Duodenal mucosa (tissue), 2 donors: ENCODE results near the gene CRTC1.
"Not testable (repeated sequence)": the region's sequence is repeated elsewhere in the genome, so short reads cannot be mapped to it uniquely, and the experiment has no call there.

ENCODE experiments used
- H3K27ac ChIP-seq: one replicate; pipeline ENCODE4 v1.7.0; 2013; ENCODE audit warnings: low read depth, low read length
- H3K27me3 ChIP-seq, 2 donors: one replicate each; pipeline ENCODE4 v1.7.0; 2013; ENCODE audit warnings: low read length in 2 of 2, control low read depth in 1 of 2; ENCODE audit not compliant: insufficient read depth in 2 of 2, control insufficient read depth in 1 of 2
- H3K36me3 ChIP-seq, 2 donors: one replicate each; pipeline ENCODE4 v1.7.0; 2013; ENCODE audit warnings: low read length in 2 of 2, control low read depth in 1 of 2; ENCODE audit not compliant: insufficient read depth in 2 of 2, control insufficient read depth in 1 of 2
- H3K4me1 ChIP-seq, 2 donors: one replicate each; pipeline ENCODE4 v1.7.0; 2013; ENCODE audit warnings: low read length in 2 of 2, control low read depth in 1 of 2; ENCODE audit not compliant: insufficient read depth in 2 of 2, control insufficient read depth in 1 of 2
- H3K4me3 ChIP-seq, 2 donors: one replicate each; pipeline ENCODE4 v1.7.0; 2013; ENCODE audit warnings: low read length in 2 of 2, low read depth in 1 of 2
- H3K9ac ChIP-seq, 2 donors: one replicate each; pipeline ENCODE4 v1.7.0; 2013; ENCODE audit warnings: low read length in 2 of 2, low read depth in 1 of 2
- H3K9me3 ChIP-seq, 2 donors: one replicate each; pipeline ENCODE4 v1.7.0; 2013; ENCODE audit warnings: low read length in 2 of 2, control low read depth in 1 of 2; ENCODE audit not compliant: control insufficient read depth in 1 of 2

Gene CRTC1

DNA sequence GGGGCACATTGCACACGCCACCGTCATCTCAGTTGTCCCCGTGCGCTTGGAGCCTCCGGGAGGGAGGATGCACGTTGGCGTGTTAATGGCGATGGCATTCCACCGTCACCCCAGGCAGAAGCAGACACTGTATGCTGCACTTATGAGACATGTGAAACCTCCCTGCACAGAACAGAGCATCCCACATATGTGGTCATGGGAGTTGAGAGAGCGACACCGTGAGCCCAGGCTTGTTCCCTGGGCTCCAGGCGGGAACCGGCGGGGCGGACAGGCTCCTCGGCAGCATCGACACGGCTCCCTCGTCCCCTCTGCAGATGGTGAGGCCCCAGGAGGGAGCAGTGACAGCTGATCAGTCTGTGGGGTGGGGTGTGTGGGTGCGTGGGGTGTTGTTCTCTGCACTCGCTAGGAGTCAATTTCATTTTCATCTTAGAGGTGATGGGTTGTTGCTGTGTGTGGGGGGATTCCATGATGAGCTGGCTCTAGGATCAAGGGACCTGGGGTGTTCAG lies 40.4 kb downstream of the CRTC1 start:
- Histone ChIP-seq H3K4me3 (no peak overlapping the region), H3K9ac (no peak overlapping the region), H3K4me1 (no peaks in the 10 kb centered on the region), H3K9me3 (no peaks in the 10 kb centered on the region), H3K27me3 (no peaks in the 10 kb centered on the region), H3K36me3 (peaks cover 0 to 8% of the 10 kb centered on the region in 2 donors), H3K27ac (no peak overlapping the region)

GRCh38 chr19:18725841-18726770 lies 42.6 kb downstream of the CRTC1 start:
- H3K36me3 ChIP-seq, result peaks cover 0 to 8% of the 10 kb centered on the region in 2 donors
- no peak overlapping the region for H3K27ac ChIP-seq
- no peak overlapping the region for H3K9ac ChIP-seq
- no peak overlapping the region for H3K4me3 ChIP-seq
- peaks cover 2 to 4% of the 10 kb centered on the region in 2 donors for H3K4me1 ChIP-seq
- no peaks in the 10 kb centered on the region for H3K27me3 ChIP-seq
- no peaks in the 10 kb centered on the region for H3K9me3 ChIP-seq

- Histone ChIP-seq H3K4me3 (no peak overlapping the region), H3K9ac (no peak overlapping the region), H3K27ac (no peak overlapping the region), H3K36me3 (peaks cover 0 to 8% of the 10 kb centered on the region in 2 donors), H3K9me3 (no peaks in the 10 kb centered on the region), H3K4me1 (peaks cover 9 to 10% of the 10 kb centered on the region in 2 donors), H3K27me3 (no peaks in the 10 kb centered on the region)
Observed at GRCh38 chr19:18726846-18727245, 43.4 kb downstream of the CRTC1 start.

DNA sequence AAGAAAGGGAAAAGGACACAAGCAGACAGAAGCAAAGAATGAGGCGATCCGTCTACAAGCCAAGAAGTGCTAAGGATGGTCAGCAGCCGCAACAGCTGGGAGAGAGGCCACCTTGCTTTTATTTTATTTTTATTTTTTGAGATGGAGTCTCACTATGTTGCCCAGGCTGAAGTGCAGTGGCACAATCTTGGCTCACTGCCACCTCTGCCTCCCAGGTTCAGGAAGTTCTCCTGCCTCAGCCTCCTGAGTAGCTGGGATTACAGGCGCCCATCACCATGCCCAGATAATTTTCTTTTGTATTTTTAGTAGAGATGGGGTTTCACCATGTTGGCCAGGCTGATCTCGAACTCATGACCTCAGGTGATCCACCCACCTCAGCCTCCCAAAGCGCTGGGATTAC lies 44.1 kb downstream of the CRTC1 start:
- not testable (repeated sequence) for H3K4me3 ChIP-seq, H3K9me3 ChIP-seq, H3K27ac ChIP-seq, H3K27me3 ChIP-seq, H3K9ac ChIP-seq, H3K36me3 ChIP-seq
- H3K4me1 ChIP-seq, result peaks cover 15% of the 10 kb centered on the region in 2 donors

- Histone ChIP-seq H3K4me1 (peaks cover 15 to 18% of the 10 kb centered on the region in 2 donors), H3K9ac (no peak overlapping the region), H3K27ac (no peak overlapping the region), H3K36me3 (no peaks in the 10 kb centered on the region), H3K27me3 (no peaks in the 10 kb centered on the region), H3K9me3 (no peaks in the 10 kb centered on the region), H3K4me3 (no peak overlapping the region)
Observed at GRCh38 chr19:18729933-18730530, 46.6 kb downstream of the CRTC1 start.

DNA sequence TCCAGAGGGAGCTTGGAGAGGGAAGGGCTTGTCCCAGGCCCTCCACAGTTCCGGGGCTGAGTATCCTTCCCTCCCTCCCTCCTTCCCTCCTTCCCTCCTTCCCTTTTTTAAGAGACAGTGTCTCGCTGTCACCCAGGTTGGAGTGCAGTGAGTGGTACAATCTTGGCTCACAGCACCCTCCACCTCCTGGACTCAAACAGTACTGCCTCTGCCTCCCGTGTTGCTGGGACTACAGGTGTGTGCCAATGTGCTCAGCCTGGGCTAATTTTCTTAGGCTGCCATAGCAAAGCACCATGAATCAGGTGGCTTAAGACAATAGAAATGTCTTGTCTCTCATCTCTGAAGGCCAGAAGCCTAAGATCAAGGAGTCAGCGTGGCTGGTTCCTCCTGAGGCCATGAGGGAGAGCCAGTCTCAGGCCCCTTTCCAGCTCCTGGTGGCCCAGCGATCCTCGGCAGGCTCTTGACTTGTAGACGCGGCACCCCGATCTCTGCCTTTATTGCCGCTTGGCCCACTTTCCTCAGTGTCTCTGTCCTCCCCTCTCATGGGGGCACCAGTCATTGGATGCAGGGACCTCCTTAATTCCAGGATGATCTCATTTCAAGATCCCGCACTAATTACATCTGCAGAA lies 47.5 kb downstream of the CRTC1 start:
- Histone ChIP-seq H3K9me3 (no peaks in the 10 kb centered on the region), H3K4me3 (no peak overlapping the region), H3K27ac (no peak overlapping the region), H3K9ac (no peak overlapping the region), H3K36me3 (no peaks in the 10 kb centered on the region), H3K4me1 (peaks cover 15 to 18% of the 10 kb centered on the region in 2 donors), H3K27me3 (no peaks in the 10 kb centered on the region)

- Histone ChIP-seq H3K4me3 (no peak overlapping the region), H3K27ac (no peak overlapping the region)
Observed at GRCh38 chr19:18731562-18732008, 48.1 kb downstream of the CRTC1 start.

GRCh38 chr19:18733196-18733647 lies 49.7 kb downstream of the CRTC1 start:
- Histone ChIP-seq H3K27ac (no peak overlapping the region), H3K9me3 (no peaks in the 10 kb centered on the region), H3K4me1 (peaks cover 23 to 26% of the 10 kb centered on the region in 2 donors), H3K9ac (no peak overlapping the region), H3K4me3 (no peak overlapping the region), H3K27me3 (no peaks in the 10 kb centered on the region), H3K36me3 (no peaks in the 10 kb centered on the region)

More at GRCh38 chr19:18731562-18732008, 48.1 kb downstream of the CRTC1 start:
- Histone ChIP-seq H3K4me1 (peaks cover 17 to 19% of the 10 kb centered on the region in 2 donors), H3K9ac (no peak overlapping the region), H3K27me3 (no peaks in the 10 kb centered on the region), H3K9me3 (no peaks in the 10 kb centered on the region), H3K36me3 (no peaks in the 10 kb centered on the region)

DNA sequence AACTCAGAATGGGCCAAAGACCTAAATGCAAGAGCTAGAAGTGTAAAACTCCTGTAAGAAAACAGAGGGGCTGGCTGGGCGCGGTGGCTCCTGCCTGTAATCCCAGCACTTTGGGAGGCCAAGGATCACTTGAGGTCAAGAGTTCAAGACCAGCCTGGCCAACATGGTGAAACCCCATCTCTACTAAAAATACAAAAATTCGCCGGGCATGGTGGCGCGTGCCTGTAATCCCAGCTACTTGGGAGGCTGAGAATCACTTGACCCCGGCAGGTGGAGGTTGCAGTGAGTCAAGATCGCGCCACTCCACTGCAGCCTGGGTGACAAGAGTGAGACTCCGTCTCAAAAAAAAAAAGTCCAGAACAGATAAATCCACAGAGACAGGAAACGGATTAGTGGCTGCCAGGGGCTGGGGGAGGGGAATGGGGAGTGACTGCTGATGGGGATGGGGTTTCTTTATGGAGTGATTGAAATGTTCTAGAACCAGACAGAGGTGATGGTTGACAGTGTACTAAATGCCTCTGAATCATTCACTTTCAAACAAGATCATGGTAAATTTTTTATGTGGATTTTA lies 50.4 kb downstream of the CRTC1 start:
- H3K4me3 ChIP-seq, H3K27me3 ChIP-seq, H3K9me3 ChIP-seq, H3K36me3 ChIP-seq, H3K9ac ChIP-seq, H3K27ac ChIP-seq: not testable (repeated sequence)
- peaks cover 23 to 26% of the 10 kb centered on the region in 2 donors for H3K4me1 ChIP-seq
